ENCODE measurements around the gene TACC2. TPM values are rescaled to one million over a fixed set of nuclear protein-coding genes. Genes with fewer than 3 reads are reported as not detected.

TACC2 gene
- total RNA-seq, 1 donor from 2014 or later, result 56.6 TPM

DNA sequence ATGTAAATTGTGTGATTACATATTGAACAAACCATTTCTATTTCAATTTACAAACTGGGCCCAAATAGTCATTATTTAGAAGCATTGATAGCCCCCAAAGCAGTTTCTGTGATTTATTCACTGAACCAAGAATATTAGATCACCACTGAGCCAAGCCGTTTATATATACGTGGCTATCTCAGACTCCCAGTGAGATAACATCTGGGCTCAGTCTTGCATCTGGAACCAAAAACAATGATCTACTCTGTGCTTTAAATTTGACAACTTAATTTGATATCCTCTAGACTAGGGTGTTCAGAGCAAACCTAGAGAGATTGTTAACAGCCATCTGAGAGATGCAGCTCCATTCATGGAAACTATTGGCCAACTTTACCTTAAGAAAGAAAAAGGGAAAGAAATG is 240.7 kb downstream of the TACC2 start:
- TF ChIP-seq, protein P1, sequence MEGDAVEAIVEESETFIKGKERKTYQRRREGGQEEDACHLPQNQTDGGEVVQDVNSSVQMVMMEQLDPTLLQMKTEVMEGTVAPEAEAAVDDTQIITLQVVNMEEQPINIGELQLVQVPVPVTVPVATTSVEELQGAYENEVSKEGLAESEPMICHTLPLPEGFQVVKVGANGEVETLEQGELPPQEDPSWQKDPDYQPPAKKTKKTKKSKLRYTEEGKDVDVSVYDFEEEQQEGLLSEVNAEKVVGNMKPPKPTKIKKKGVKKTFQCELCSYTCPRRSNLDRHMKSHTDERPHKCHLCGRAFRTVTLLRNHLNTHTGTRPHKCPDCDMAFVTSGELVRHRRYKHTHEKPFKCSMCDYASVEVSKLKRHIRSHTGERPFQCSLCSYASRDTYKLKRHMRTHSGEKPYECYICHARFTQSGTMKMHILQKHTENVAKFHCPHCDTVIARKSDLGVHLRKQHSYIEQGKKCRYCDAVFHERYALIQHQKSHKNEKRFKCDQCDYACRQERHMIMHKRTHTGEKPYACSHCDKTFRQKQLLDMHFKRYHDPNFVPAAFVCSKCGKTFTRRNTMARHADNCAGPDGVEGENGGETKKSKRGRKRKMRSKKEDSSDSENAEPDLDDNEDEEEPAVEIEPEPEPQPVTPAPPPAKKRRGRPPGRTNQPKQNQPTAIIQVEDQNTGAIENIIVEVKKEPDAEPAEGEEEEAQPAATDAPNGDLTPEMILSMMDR (IDR thresholded peaks at IDR 0.05), result no peak
- Mint-ChIP-seq H3K27ac (ENCODE audit: unreplicated experiment) (no peak overlapping the region), H3K4me3 (ENCODE audit: unreplicated experiment) (no peak overlapping the region), H3K27me3 (ENCODE audit: low read depth) (no peaks in the 10 kb centered on the region), H3K4me1 (ENCODE audit: low read depth) (peaks cover 18% of the 10 kb centered on the region), H3K36me3 (ENCODE audit: low read depth) (peaks cover 36% of the 10 kb centered on the region), H3K9me3 (ENCODE audit: low read depth) (no peaks in the 10 kb centered on the region)
- DNase-seq (ENCODE audit: low spot score), result no peak

GRCh38 chr10:122230222-122230621 is 241.3 kb downstream of the TACC2 start:
- Mint-ChIP-seq H3K9me3 (ENCODE audit: low read depth) (no peaks in the 10 kb centered on the region), H3K4me1 (ENCODE audit: low read depth) (peaks cover 18% of the 10 kb centered on the region), H3K36me3 (ENCODE audit: low read depth) (peaks cover 32% of the 10 kb centered on the region), H3K27ac (ENCODE audit: unreplicated experiment) (no peak overlapping the region), H3K27me3 (ENCODE audit: low read depth) (no peaks in the 10 kb centered on the region), H3K4me3 (ENCODE audit: unreplicated experiment) (no peak overlapping the region)
- TF ChIP-seq, protein P1 (IDR thresholded peaks at IDR 0.05), result no peak
- no peak for DNase-seq (ENCODE audit: low spot score)

DNA sequence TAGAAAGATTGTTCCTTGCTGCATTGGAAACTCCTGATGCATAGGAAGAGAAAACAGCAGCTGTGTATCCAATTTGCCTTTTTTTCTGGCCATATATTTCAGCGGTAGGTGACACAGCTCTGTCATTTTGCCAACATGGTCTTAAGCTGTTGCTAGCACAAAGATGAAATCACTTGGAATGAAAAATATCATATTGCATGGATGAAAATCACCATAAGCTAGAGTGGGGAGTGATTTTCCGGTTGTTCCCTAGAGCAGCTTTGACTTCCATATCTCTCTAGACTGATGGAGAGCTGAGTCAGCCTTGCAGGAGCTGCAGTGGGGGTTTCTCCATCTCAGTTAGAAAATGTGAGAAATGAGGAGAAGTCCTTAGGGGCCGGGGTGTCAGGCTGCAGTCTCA is 243.8 kb downstream of the TACC2 start:
- TF ChIP-seq, protein P1 (IDR thresholded peaks at IDR 0.05), result no peak
- Mint-ChIP-seq H3K4me1 (ENCODE audit: low read depth) (peaks cover 18% of the 10 kb centered on the region), H3K36me3 (ENCODE audit: low read depth) (peaks cover 23% of the 10 kb centered on the region), H3K27me3 (ENCODE audit: low read depth) (no peaks in the 10 kb centered on the region), H3K4me3 (ENCODE audit: unreplicated experiment) (no peak overlapping the region), H3K27ac (ENCODE audit: unreplicated experiment) (peak overlapping the region; percentile 88), H3K9me3 (ENCODE audit: low read depth) (no peaks in the 10 kb centered on the region)
- no peak for DNase-seq (ENCODE audit: low spot score)

DNA sequence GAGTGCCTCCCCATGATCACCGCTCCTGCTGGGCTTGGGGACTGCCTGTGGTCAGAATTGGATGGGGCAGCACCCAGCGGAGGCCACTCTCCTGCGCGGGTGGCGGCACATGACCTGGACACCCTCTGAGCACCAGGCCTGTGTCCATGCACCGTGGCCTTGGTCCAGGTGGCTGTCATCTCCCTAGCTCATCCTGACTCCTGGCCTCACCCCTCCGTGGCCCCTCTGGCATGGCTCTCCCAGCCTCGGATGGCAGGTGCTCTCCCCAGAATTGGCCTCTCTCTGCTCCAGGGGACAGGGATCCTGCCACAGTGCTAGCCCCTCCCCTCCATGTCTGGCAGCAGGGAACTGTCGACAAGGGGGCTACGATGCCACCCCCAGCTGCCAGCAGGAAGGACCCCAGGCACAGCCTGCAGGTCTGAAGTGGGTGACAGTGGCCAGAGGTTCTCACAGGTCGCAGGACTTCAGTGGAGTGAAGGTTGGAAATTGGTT is 244.9 kb downstream of the TACC2 start:
- Mint-ChIP-seq H3K27me3 (ENCODE audit: low read depth) (no peaks in the 10 kb centered on the region), H3K4me1 (ENCODE audit: low read depth) (peaks cover 18% of the 10 kb centered on the region), H3K27ac (ENCODE audit: unreplicated experiment) (no peak overlapping the region), H3K9me3 (ENCODE audit: low read depth) (no peaks in the 10 kb centered on the region), H3K36me3 (ENCODE audit: low read depth) (peaks cover 20% of the 10 kb centered on the region), H3K4me3 (ENCODE audit: unreplicated experiment) (no peak overlapping the region)
- TF ChIP-seq, protein P1 (IDR thresholded peaks at IDR 0.05), result no peak
- DNase-seq (ENCODE audit: low spot score), result no peak

DNA sequence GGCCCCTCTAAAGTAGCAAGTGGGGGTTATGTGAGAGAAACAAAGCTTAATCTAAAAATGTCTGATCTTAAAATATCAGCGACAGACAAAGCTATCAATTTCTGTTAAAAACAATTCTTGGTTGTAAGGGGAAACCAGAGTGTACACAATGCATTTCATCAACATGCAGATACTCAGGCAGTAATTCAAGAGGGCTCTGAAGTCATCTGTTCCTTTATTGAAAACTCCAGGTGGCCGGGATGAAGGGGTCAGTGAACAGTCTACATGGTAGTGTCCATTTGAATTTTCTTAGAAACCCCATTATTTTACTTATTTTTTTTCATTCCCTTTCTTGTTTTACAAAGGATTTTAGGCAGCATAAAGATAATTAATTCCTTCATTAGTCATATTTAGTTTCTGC is 245.5 kb downstream of the TACC2 start:
- TF ChIP-seq, protein P1 (IDR thresholded peaks at IDR 0.05), result no peak
- no peak overlapping the region for H3K27ac Mint-ChIP-seq (ENCODE audit: unreplicated experiment)
- H3K36me3 Mint-ChIP-seq (ENCODE audit: low read depth), result peaks cover 19% of the 10 kb centered on the region
- H3K4me1 Mint-ChIP-seq (ENCODE audit: low read depth), result peaks cover 18% of the 10 kb centered on the region
- H3K4me3 Mint-ChIP-seq (ENCODE audit: unreplicated experiment), result no peak overlapping the region
- H3K27me3 Mint-ChIP-seq (ENCODE audit: low read depth), result no peaks in the 10 kb centered on the region
- H3K9me3 Mint-ChIP-seq (ENCODE audit: low read depth), result no peaks in the 10 kb centered on the region
- no peak for DNase-seq (ENCODE audit: low spot score)

Data from chondrocyte (in vitro differentiated cells).